ENCODE results near the gene SAP130.

Gene SAP130

DNA sequence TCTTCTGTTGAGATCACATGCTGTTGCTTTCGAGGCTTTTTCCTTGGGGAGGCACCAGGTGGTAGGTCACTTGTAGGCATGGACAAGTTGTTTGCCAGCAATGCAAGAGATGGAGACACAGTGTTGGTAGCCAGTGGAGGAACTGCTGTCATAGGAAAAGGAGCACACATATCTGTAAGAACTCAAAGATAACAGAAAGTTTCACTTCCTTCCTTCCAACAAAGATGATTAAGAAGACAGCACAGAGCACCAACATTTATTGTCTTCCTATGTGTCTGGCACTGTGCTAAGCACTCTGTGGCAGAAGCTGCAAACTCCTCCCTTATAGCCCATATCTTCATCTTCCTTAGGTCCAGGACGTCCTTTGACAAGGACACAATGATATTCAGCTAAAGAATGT is 77.6 kb downstream of the SAP130 start:
- Histone ChIP-seq H3K36me3 (ENCODE audit: insufficient read depth) (no peaks in the 10 kb centered on the region), H3K4me1 (ENCODE audit: low read depth, poor library complexity, severe bottlenecking) (no peaks in the 10 kb centered on the region), H3K4me3 (IDR thresholded peaks at IDR 0.05; ENCODE audit: insufficient read depth, low read depth, low read length) (no peak overlapping the region), H3K27me3 (ENCODE audit: insufficient read depth, low read depth) (no peaks in the 10 kb centered on the region), H3K27ac (no peak overlapping the region), H4K20me1 (ENCODE audit: insufficient read depth) (no peaks in the 10 kb centered on the region), H3K4me2 (no peak overlapping the region), H2AFZ (ENCODE audit: low read depth) (no peak overlapping the region), H3K79me2 (ENCODE audit: insufficient read depth, low read depth) (no peaks in the 10 kb centered on the region), H3K9ac (no peak overlapping the region)
- TF ChIP-seq, protein P1, sequence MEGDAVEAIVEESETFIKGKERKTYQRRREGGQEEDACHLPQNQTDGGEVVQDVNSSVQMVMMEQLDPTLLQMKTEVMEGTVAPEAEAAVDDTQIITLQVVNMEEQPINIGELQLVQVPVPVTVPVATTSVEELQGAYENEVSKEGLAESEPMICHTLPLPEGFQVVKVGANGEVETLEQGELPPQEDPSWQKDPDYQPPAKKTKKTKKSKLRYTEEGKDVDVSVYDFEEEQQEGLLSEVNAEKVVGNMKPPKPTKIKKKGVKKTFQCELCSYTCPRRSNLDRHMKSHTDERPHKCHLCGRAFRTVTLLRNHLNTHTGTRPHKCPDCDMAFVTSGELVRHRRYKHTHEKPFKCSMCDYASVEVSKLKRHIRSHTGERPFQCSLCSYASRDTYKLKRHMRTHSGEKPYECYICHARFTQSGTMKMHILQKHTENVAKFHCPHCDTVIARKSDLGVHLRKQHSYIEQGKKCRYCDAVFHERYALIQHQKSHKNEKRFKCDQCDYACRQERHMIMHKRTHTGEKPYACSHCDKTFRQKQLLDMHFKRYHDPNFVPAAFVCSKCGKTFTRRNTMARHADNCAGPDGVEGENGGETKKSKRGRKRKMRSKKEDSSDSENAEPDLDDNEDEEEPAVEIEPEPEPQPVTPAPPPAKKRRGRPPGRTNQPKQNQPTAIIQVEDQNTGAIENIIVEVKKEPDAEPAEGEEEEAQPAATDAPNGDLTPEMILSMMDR (conservative IDR thresholded peaks at IDR 0.05; ENCODE audit: low read depth, low read length), result no peak

DNA sequence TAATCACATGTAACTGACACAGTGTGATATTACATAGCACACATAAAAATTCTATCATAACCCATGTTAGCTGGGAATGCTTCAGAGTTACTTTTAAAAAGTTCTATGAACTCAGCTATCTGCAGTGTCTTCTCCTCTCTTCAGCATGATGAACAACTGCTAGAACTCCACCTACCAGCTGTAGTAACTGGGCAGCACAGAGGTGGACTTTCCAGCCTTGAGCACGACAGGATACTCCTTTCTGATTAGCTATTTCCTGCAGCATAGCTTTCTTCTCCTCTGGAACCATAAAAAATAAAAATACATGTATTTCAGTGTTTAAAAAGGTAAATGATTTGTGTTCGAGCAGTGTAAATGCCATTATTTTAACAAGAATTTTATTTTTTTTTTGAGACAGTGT is 82.6 kb downstream of the SAP130 start:
- Histone ChIP-seq H2AFZ (ENCODE audit: low read depth) (no peak overlapping the region), H3K4me1 (ENCODE audit: low read depth, poor library complexity, severe bottlenecking) (no peaks in the 10 kb centered on the region), H3K36me3 (ENCODE audit: insufficient read depth) (no peaks in the 10 kb centered on the region), H3K27ac (no peak overlapping the region), H3K9ac (no peak overlapping the region), H3K27me3 (ENCODE audit: insufficient read depth, low read depth) (no peaks in the 10 kb centered on the region), H3K79me2 (ENCODE audit: insufficient read depth, low read depth) (no peaks in the 10 kb centered on the region), H3K4me3 (IDR thresholded peaks at IDR 0.05; ENCODE audit: insufficient read depth, low read depth, low read length) (no peak overlapping the region), H3K4me2 (no peak overlapping the region), H4K20me1 (ENCODE audit: insufficient read depth) (no peaks in the 10 kb centered on the region)
- TF ChIP-seq, protein P1 (conservative IDR thresholded peaks at IDR 0.05; ENCODE audit: low read depth, low read length), result no peak

DNA sequence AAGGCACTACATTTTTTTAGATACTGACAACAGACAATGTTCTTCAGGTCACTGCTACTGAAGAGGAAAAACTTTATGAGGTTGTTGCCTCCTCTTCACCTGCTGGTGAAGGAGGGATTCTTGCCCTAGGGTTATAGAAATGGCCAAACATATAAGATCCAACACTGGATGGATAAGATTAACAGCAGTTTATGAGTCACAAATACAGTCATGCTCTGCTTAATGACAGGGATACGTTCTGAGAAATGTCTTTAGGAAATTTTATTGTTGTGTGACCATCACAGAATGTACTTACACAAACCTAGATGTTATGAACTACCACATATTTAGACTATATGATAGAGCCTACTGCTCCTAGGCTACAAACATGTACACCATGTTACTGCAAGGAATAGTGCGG is 84.7 kb downstream of the SAP130 start:
- H3K4me3 ChIP-seq (IDR thresholded peaks at IDR 0.05; ENCODE audit: insufficient read depth, low read depth, low read length), result no peak overlapping the region
- TF ChIP-seq, protein P1 (conservative IDR thresholded peaks at IDR 0.05; ENCODE audit: low read depth, low read length), result no peak
- no peak overlapping the region for H3K27ac ChIP-seq
- H3K4me2 ChIP-seq, result no peak overlapping the region
- H3K79me2 ChIP-seq (ENCODE audit: insufficient read depth, low read depth), result no peaks in the 10 kb centered on the region
- H4K20me1 ChIP-seq (ENCODE audit: insufficient read depth), result no peaks in the 10 kb centered on the region
- no peaks in the 10 kb centered on the region for H3K36me3 ChIP-seq (ENCODE audit: insufficient read depth)
- H3K4me1 ChIP-seq (ENCODE audit: low read depth, poor library complexity, severe bottlenecking), result no peaks in the 10 kb centered on the region
- no peaks in the 10 kb centered on the region for H3K27me3 ChIP-seq (ENCODE audit: insufficient read depth, low read depth)
- no peak overlapping the region for H3K9ac ChIP-seq
- H2AFZ ChIP-seq (ENCODE audit: low read depth), result no peak overlapping the region

DNA sequence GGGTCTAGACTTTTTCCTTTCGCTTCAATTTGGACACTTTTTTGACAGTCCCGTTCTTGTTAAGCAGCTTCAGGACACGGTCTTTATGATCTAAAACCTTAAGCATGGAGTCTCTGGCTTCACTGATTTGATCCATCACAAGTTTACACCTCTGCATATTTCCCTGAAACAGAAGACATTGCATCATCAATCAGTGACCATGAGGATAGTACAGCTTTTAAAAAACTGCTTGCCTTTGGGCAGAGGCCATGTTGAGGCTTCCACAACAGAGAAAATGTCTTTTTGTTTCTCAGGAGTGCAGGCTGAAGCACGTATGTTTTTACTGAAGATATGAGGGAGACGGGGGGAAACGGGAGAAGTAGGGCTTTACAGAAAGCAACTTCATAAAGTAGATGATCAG is 85.9 kb downstream of the SAP130 start:
- no peaks in the 10 kb centered on the region for H3K79me2 ChIP-seq (ENCODE audit: insufficient read depth, low read depth)
- no peaks in the 10 kb centered on the region for H3K36me3 ChIP-seq (ENCODE audit: insufficient read depth)
- H3K4me2 ChIP-seq, result no peak overlapping the region
- TF ChIP-seq, protein P1 (conservative IDR thresholded peaks at IDR 0.05; ENCODE audit: low read depth, low read length), result no peak
- H3K27ac ChIP-seq, result no peak overlapping the region
- H3K9ac ChIP-seq, result no peak overlapping the region
- no peaks in the 10 kb centered on the region for H3K27me3 ChIP-seq (ENCODE audit: insufficient read depth, low read depth)
- H3K4me1 ChIP-seq (ENCODE audit: low read depth, poor library complexity, severe bottlenecking), result no peaks in the 10 kb centered on the region
- no peak overlapping the region for H3K4me3 ChIP-seq (IDR thresholded peaks at IDR 0.05; ENCODE audit: insufficient read depth, low read depth, low read length)
- no peaks in the 10 kb centered on the region for H4K20me1 ChIP-seq (ENCODE audit: insufficient read depth)
- H2AFZ ChIP-seq (ENCODE audit: low read depth), result no peak overlapping the region

DNA sequence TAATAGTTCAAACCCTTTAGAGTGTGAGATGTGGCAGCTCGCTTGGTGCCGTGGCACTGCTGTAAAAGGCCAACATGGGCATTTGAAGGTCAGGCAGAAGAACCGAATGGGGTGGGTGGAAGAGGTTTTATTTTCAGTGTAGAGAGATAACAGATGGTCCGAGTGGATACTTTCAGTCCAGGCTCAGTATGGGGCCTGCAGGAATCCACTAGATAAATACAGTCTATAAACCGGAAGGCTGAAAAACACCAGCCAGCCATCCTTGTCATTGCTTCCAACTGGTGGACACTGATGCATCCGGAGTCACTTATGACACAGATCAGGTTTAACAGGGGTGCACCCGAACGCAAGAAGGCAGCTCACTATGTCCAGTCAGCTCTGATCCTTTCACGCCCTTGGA is 86.4 kb downstream of the SAP130 start:
- H3K4me1 ChIP-seq (ENCODE audit: low read depth, poor library complexity, severe bottlenecking), result no peaks in the 10 kb centered on the region
- H3K79me2 ChIP-seq (ENCODE audit: insufficient read depth, low read depth), result no peaks in the 10 kb centered on the region
- H3K9ac ChIP-seq, result no peak overlapping the region
- no peak overlapping the region for H2AFZ ChIP-seq (ENCODE audit: low read depth)
- H3K4me3 ChIP-seq (IDR thresholded peaks at IDR 0.05; ENCODE audit: insufficient read depth, low read depth, low read length), result no peak overlapping the region
- no peak overlapping the region for H3K27ac ChIP-seq
- no peaks in the 10 kb centered on the region for H3K27me3 ChIP-seq (ENCODE audit: insufficient read depth, low read depth)
- no peaks in the 10 kb centered on the region for H4K20me1 ChIP-seq (ENCODE audit: insufficient read depth)
- no peak overlapping the region for H3K4me2 ChIP-seq
- no peaks in the 10 kb centered on the region for H3K36me3 ChIP-seq (ENCODE audit: insufficient read depth)
- TF ChIP-seq, protein P1 (conservative IDR thresholded peaks at IDR 0.05; ENCODE audit: low read depth, low read length), result no peak

Data from KMS-11 (cell line).